ENCODE results near the gene TOM1L2. TPM values are rescaled to one million over a fixed set of nuclear protein-coding genes. Genes with fewer than 3 reads are reported as not detected.
"Not testable (repeated sequence)": the region's sequence is repeated elsewhere in the genome, so short reads cannot be mapped to it uniquely, and the experiment has no call there.

Gene TOM1L2
- total RNA-seq, 1 donor from 2014 or later: 287 TPM

- no peak for DNase-seq
- intact Hi-C loops (cut with micrococcal nuclease): loop anchor here (5.0 kb wide), 1 partner anchor 53 kb away; no protein-coding TSS in a partner anchor
- ATAC-seq: no peak
These were observed 162.6 kb downstream of the TOM1L2 start for GRCh38 chr17:17809531-17810083.

DNA sequence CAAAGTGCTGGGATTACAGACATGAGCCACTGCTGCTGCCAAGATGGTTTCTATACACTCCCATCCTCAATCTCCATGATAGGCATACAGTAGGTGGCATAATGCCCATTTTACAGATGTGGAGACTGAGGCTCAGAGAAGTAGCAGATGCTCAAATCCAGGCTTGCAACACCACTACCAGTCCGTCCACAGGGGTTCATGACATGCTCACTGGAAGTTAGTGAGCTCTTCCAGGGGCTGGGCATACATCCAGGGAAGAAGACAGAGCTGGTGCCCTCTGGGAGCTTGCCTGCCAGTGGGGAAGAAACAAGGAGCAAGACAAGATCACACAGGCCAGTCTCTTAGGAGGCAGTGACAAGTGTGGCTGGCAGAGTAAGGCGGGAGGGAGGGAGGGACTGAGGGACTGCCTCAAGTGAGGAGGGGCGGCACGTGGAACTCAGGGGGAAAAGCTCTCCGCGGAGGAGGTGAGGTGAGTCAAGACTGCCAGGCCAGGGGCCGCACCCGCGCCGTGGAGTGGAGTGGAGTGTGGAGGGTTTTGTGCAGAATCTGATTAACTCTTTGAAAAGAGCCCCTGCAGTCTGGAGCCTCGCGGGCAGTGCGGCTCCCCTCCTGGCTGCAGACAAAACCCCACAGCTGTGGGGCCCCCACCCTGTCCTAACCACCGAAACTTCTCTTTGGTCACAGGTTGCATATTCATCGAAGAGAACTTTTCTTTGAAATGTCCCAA is 163.3 kb downstream of the TOM1L2 start:
- DNase-seq (no peak), ATAC-seq (no peak)
- intact Hi-C loops (cut with micrococcal nuclease): no loop called here

DNA sequence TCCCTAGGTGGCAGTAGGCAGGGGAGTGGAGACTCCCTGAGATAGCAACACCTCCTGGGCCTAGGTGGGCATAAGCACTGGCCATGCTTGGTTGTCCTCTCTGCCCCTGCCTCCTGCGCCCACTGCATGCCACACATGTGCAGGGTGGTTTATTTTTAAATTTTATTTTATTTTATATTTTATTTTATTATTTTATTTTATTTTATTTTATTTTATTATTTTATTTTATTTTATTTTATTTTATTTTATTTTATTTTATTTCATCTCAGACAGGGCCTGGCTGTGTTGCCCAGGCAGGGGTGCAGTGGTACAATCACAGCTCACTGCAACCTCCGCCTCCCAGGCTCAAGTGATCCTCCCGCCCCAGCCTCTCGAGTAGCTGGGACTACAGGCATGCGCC is 164.0 kb downstream of the TOM1L2 start:
- intact Hi-C loops (cut with micrococcal nuclease); ATAC-seq; DNase-seq: not testable (repeated sequence)

GRCh38 chr17:17807440-17807839 is 164.8 kb downstream of the TOM1L2 start:
- ATAC-seq: no peak
- intact Hi-C loops (cut with micrococcal nuclease): no loop called here
- DNase-seq: no peak

DNA sequence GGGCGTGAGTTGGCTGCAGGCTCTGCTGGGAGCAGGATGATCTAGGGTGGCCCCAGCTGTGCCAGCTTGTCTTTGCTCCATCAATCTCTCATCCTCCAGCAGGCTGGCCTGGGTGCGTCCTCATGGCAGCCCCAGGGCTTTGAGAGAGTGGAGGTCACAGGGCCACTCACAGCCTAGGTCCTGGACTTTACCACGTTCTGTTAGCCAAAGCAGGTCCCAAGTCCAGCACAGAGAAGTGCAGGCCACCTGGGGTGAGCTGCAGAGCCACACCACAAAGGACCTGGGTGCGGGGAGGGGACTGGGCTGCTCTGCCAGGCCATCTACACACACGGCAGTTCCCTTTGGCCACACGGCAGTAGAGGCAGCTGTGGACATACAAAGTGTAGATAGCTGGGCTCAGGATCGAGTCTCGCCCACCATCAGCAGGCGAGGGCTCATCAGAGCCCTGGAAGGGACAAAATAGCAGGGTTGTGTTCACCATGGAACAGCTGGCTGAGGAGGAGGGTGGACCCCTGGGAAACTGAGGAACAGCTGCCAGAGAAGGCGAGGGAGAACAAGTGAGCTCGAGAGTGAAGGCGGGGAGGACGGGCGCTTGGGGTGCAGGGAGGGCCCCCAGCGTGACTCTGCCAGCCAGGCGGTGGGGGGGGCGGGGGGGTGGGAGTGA is 165.5 kb downstream of the TOM1L2 start:
- intact Hi-C loops (cut with micrococcal nuclease): no loop called here
- ATAC-seq (no peak), DNase-seq (no peak)

DNA sequence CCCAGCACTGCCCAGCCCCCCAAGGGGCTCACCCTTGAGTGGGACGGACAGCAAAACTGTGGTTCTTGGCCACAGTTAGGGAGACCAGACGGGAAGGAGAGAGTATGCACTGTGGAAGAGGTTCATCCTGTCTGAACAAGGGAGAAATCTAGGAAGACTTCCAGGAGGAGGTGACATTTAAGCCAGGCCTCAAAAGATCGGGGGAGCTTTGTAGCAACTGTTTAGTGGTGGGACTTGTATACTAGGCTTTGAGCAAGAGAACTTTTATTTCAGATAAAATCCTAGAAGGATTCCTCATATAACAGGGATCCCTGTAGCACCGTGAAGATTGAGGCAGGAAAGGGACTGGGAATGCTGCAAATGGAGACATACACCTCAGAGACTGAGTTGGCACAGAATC is 166.2 kb downstream of the TOM1L2 start:
- ATAC-seq (no peak), DNase-seq (no peak)
- intact Hi-C loops (cut with micrococcal nuclease): no loop called here

DNA sequence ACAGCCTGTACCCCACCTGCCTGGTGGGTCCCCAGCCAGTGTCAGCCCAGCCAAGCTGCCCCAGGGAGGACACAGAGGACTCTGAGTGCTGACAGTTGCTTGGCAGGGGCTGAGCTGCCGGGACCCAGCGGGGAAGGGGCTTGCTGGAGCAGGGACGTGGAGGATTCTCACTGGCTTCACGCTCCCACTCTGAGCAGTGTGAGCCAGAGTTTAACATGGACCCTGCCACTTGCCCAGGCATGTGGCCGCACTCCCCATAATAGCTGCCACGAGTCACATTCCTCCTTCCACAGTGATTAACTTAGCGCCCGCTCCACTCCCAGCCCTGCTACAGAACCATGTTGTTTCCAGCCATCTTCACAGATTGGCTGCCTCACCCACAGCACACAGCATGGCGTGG is 166.6 kb downstream of the TOM1L2 start:
- no peak for DNase-seq
- peak; percentile 68 for ATAC-seq
- intact Hi-C loops (cut with micrococcal nuclease): no loop called here

- DNase-seq (no peak), ATAC-seq (no peak)
- intact Hi-C loops (cut with micrococcal nuclease): no loop called here
These were observed 168.2 kb downstream of the TOM1L2 start for GRCh38 chr17:17804007-17804406.

- DNase-seq (no peak), ATAC-seq (no peak)
- intact Hi-C loops (cut with micrococcal nuclease): no loop called here
These were observed 170.3 kb downstream of the TOM1L2 start for GRCh38 chr17:17801800-17802481.

- no peak for DNase-seq
- intact Hi-C loops (cut with micrococcal nuclease): no loop called here
- no peak for ATAC-seq
These were observed 171.6 kb downstream of the TOM1L2 start for GRCh38 chr17:17800504-17801021.

DNA sequence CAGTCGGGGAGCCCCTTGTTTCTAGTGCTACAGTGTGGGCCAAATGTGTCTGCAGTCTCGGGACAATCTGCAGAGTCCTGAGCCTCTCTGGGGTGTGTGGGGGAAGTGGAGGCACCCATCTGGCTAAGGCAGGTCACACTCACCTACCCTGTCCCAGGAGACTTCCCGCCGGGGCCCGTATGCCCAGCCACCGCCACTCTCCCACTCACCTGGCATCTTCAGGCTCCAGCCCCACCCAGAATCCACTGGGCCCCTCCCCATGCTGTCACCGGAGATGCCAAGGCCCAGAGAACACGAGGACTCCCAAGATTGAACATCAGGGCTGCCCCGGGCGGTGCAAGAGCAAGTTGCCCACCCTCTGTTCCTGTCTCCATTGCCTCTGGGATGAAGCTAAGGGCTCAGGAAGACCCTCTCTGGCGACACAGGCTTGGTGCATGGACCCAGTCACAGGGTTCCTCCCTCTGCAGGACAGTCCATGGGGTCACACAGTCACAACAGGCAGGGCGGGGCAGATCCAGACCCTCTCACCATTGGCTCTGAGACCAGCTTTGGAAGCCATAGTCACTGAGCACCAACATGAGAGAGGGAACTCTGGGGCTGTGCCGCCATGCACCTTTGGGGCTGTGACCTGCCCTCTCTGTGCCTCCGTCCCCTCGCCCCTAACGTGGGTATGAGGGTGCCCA is 173.5 kb downstream of the TOM1L2 start:
- intact Hi-C loops (cut with micrococcal nuclease): no loop called here
- ATAC-seq: no peak
- no peak for DNase-seq

GRCh38 chr17:17798010-17798556 is 174.1 kb downstream of the TOM1L2 start:
- DNase-seq (no peak), ATAC-seq (no peak)
- intact Hi-C loops (cut with micrococcal nuclease): no loop called here

DNA sequence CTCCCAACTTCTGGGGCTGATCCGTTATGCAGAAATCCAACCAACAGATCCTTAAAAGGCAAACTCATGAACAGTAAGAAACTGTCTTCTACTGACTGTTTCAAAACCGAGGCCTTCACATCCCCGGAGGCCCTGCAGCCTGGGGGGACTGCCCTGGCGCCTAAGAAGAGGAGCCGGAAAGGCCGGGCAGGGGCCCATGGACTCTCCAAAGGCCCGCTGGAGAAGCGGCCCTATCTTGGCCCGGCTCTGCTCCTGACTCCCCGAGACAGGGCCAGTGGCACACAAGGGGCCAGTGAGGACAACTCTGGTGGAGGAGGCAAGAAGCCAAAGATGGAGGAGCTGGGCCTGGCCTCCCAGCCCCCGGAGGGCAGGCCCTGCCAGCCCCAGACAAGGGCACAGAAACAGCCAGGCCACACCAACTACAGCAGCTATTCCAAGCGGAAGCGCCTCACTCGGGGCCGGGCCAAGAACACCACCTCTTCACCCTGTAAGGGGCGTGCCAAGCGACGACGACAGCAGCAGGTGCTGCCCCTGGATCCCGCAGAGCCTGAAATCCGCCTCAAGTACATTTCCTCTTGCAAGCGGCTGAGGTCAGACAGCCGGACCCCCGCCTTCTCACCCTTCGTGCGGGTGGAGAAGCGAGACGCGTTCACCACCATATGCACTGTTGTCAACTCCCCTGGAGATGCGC is 174.9 kb downstream of the TOM1L2 start:
- ATAC-seq (peak; percentile 11), DNase-seq (no peak)
- intact Hi-C loops (cut with micrococcal nuclease): no loop called here

GRCh38 chr17:17796787-17797061 is 175.5 kb downstream of the TOM1L2 start:
- ATAC-seq: no peak
- intact Hi-C loops (cut with micrococcal nuclease): no loop called here
- DNase-seq: no peak

- no peak for ATAC-seq
- intact Hi-C loops (cut with micrococcal nuclease): no loop called here
- DNase-seq: peak; percentile 18
These were observed 176.0 kb downstream of the TOM1L2 start for GRCh38 chr17:17795946-17796786.

GRCh38 chr17:17795296-17795695 is 176.9 kb downstream of the TOM1L2 start:
- ATAC-seq (no peak), DNase-seq (no peak)
- intact Hi-C loops (cut with micrococcal nuclease): no loop called here

- intact Hi-C loops (cut with micrococcal nuclease): no loop called here
These were observed 177.8 kb downstream of the TOM1L2 start for GRCh38 chr17:17794382-17794781.

More at GRCh38 chr17:17794382-17794781, 177.8 kb downstream of the TOM1L2 start:
- ATAC-seq: no peak
- no peak for DNase-seq

All from left ventricle myocardium superior (tissue), 1 donor.